Large intestine (tissue), 3 donors: ENCODE data around the gene GALNTL6. TPM values are rescaled to one million over a fixed set of nuclear protein-coding genes. Genes with fewer than 3 reads are reported as not detected.

Experiments used
- DNase-seq, 2 donors: peaks; one replicate each; pipeline versions ENCODE4 v3.0.0 to v3.0.0-alpha.2; 2013
- H3K27ac ChIP-seq: one replicate; pipeline ENCODE4 v1.5.1; 2013; ENCODE audit warnings: low read length
- H3K27me3 ChIP-seq: 2 replicates; pipeline ENCODE4 v1.6.1; 2013; ENCODE audit warnings: low read length; ENCODE audit not compliant: control insufficient read depth, insufficient read depth
- H3K36me3 ChIP-seq: 2 replicates; pipeline ENCODE4 v1.6.1; 2013; ENCODE audit warnings: low read length; ENCODE audit not compliant: control insufficient read depth, insufficient read depth
- H3K4me1 ChIP-seq: one replicate; pipeline ENCODE4 v1.6.1; 2013; ENCODE audit warnings: low read length; ENCODE audit not compliant: control insufficient read depth, insufficient read depth
- H3K4me3 ChIP-seq: one replicate; pipeline ENCODE4 v1.5.1; 2013; ENCODE audit warnings: low read length
- H3K9me3 ChIP-seq: one replicate; pipeline ENCODE4 v1.6.1; 2013; ENCODE audit warnings: mild to moderate bottlenecking, low read depth, low read length, moderate library complexity; ENCODE audit not compliant: control insufficient read depth
- WGBS: methylation state at CpG from one replicate; pipeline ENCODE4 v1.1.5; 2013; ENCODE audit warnings: low lambda C conversion rate; ENCODE audit not compliant: insufficient coverage; 5-methylcytosine and 5-hydroxymethylcytosine counted together
- polyA plus RNA-seq: library from polyadenylated mRNA; unstranded; fragments of 120-200 nt; gene quantifications from one replicate; pipeline ENCODE4 v1.2.1, GENCODE V29; 2013

The GALNTL6 gene
- polyA plus RNA-seq, 1 donor = 0.84 TPM

DNA sequence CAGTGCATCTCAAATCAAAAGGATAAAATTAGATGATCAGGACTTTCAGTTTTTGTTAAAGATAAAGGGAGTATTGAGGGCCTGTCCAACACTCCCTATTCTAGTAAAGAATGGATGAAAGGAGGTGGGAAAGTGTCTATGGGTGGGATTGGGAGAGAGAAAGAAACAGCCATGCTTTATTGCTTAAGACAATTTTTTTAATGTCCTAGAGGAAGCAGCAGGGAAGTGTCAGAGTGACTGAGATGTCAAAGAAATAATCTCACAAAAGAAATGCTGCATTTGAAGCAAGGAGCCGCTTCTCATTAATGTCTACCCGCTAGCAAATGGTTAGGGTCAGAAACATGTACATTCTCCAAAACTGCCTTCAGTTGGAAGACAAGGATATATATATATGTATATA lies 1238.0 kb downstream of the GALNTL6 start:
- no peaks in the 10 kb centered on the region for H3K4me1 ChIP-seq
- H3K9me3 ChIP-seq = no peaks in the 10 kb centered on the region
- no peak overlapping the region for H3K27ac ChIP-seq
- no peaks in the 10 kb centered on the region for H3K36me3 ChIP-seq
- DNase-seq = no peak
- H3K4me3 ChIP-seq = no peak overlapping the region
- WGBS = no CpG with 5 or more reads among the region's 2 CpGs
- H3K27me3 ChIP-seq = no peaks in the 10 kb centered on the region

DNA sequence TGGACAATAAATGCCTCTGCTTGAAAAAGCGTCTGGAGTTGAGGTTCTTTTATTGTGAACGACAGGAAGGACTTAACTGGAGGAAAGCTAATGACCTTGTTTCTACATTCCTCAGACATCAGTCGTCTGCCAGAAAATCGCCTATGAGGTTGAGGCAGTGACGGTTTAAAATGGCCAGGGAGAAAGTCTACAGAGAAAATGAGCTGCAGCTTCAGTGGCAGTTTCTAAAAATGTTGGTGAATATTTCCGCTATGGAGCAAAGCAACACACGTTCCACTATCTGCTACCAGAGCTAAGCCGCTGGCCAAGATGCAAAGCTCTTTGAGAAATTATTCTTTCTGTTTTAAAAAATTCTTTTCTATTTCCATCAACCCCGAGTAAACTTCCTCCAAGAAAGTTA lies 1238.5 kb downstream of the GALNTL6 start:
- H3K27me3 ChIP-seq = no peaks in the 10 kb centered on the region
- no peaks in the 10 kb centered on the region for H3K4me1 ChIP-seq
- no peak overlapping the region for H3K27ac ChIP-seq
- H3K36me3 ChIP-seq = no peaks in the 10 kb centered on the region
- no peak for DNase-seq
- no peak overlapping the region for H3K4me3 ChIP-seq
- no CpG with 5 or more reads among the region's 9 CpGs for WGBS
- no peaks in the 10 kb centered on the region for H3K9me3 ChIP-seq

DNA sequence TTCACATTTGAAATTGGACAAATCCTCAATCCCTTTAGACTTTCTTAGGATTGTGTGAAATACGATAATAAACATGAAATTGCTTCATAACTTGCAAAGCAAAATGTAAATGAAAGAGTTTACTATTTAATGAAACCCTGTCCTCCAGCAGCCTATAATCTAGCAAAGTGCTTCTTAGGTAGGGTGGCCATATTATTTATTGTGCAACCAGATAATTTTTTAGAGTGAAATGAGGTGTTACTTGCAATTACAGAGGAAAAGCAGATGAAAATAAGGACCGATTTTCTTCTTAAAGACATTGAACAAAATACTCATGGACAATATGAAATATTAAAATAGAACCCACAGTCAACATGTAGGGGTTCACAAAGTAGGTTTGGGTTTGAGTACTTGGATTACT lies 1239.2 kb downstream of the GALNTL6 start:
- Histone ChIP-seq H3K27ac (no peak overlapping the region), H3K4me1 (no peaks in the 10 kb centered on the region), H3K9me3 (no peaks in the 10 kb centered on the region), H3K36me3 (no peaks in the 10 kb centered on the region), H3K4me3 (no peak overlapping the region), H3K27me3 (no peaks in the 10 kb centered on the region)
- no peak for DNase-seq
- WGBS = 92% methylated on average over 2 of the region's 2 CpGs

DNA sequence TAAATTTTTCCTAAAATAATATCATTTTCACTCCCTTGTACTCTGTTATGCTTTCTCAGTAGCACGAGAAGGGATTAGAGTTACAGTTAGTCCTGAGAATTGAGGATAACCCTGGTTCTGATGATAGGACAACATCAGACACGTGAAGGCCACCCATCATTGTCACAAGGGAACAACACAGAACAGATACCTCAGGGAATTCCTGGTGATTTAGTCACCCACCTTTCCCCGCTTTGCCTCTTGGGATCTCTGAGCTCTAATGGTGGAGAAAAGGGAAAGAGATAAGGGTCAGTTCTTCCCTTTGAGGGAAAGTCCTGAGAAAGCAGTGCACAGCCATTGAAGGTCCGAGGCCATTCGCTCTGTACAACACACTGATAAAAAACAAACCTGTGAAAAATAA lies 1243.1 kb downstream of the GALNTL6 start:
- no peak for DNase-seq
- no CpG with 5 or more reads among the region's 5 CpGs for WGBS
- Histone ChIP-seq H3K36me3 (no peaks in the 10 kb centered on the region), H3K27me3 (no peaks in the 10 kb centered on the region), H3K9me3 (no peaks in the 10 kb centered on the region), H3K4me3 (no peak overlapping the region), H3K4me1 (no peaks in the 10 kb centered on the region), H3K27ac (no peak overlapping the region)

DNA sequence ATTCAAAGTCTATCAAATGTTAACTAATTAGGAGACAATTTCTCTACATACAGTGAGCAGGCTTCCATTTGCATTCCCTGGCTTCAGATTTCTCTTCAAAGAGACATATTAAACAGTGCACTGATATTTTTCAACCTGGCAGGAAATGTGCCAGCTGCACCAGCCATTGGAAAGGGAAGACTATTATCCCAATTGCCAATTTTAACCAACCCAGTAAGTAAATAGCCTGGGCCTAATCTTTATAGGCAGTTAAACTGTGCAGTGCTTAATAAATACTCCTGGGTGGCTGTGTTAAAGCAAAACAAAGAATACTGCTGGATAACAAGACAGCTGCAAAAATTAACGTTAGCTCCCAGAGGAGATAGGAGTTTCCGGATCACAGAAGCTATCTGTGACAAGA lies 1243.5 kb downstream of the GALNTL6 start:
- no peaks in the 10 kb centered on the region for H3K36me3 ChIP-seq
- H3K27me3 ChIP-seq = no peaks in the 10 kb centered on the region
- no peak overlapping the region for H3K27ac ChIP-seq
- H3K9me3 ChIP-seq = no peaks in the 10 kb centered on the region
- H3K4me1 ChIP-seq = no peaks in the 10 kb centered on the region
- no peak overlapping the region for H3K4me3 ChIP-seq
- WGBS = 40% methylated on average over 1 of the region's 2 CpGs
- DNase-seq = no peak

DNA sequence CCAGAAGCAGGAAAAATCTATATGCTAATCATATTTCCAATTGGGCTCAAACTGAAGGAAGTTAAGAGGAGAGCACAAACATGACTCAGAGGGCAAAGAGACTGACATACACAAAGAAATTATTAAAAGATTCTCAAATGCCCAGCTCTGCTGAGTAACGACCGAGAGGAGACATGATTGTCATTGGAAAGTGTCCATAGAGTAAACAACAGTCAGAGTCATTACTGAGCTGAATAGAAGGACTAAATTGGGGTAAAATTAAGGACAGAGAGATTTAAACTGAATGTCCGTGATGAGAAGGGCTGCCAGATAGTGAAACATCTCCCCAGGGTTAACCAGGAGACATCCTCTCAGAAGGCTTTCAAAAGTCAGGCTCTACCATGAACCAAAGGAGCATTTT lies 1244.2 kb downstream of the GALNTL6 start:
- no peaks in the 10 kb centered on the region for H3K36me3 ChIP-seq
- no peak overlapping the region for H3K4me3 ChIP-seq
- no peaks in the 10 kb centered on the region for H3K27me3 ChIP-seq
- H3K4me1 ChIP-seq = no peaks in the 10 kb centered on the region
- 80% methylated on average over 1 of the region's 3 CpGs for WGBS
- DNase-seq = no peak
- H3K27ac ChIP-seq = no peak overlapping the region
- H3K9me3 ChIP-seq = no peaks in the 10 kb centered on the region

DNA sequence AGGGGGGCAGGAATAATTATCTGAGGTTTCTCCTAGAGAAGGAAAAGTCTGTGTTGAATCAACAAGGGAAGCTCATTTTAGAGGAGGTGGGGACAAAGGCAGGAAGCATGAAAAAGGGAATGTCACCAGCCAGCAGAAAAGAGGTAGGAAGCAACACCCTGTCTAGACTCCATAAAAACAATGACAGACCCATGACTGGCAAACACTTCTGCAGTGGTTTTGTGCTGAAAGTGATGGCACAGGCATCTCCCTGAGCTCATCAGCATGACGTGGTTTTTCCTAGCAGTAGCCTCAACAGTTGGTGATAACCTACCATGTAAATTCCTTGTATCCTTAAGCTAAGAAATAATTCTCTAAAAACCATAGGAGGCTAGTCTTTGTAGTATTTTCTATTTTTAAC lies 1244.7 kb downstream of the GALNTL6 start:
- no peak overlapping the region for H3K27ac ChIP-seq
- no peaks in the 10 kb centered on the region for H3K36me3 ChIP-seq
- H3K27me3 ChIP-seq = no peaks in the 10 kb centered on the region
- no peaks in the 10 kb centered on the region for H3K9me3 ChIP-seq
- no peaks in the 10 kb centered on the region for H3K4me1 ChIP-seq
- DNase-seq = no peak
- H3K4me3 ChIP-seq = no peak overlapping the region
- WGBS = no CpG with 5 or more reads among the region's 1 CpG

DNA sequence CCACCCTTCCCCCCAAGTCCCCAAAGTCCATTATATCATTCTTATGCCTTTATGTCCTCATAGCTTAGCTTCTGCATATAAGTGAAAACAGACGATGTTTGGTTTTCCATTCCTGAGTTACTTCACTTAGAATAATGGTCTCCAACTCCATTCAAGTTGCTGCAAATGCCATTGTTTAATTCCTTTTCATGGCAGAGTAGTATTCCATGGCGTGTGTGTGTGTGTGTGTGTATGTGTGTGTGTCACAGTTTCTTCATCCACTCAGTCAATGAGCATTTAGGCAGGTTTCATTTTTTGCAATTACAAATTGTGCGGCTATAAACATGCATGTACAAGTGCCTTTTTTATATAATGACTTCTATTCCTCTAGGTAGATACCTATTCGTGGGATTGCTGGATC lies 1248.0 kb downstream of the GALNTL6 start:
- no peak overlapping the region for H3K4me3 ChIP-seq
- no peaks in the 10 kb centered on the region for H3K4me1 ChIP-seq
- H3K36me3 ChIP-seq = no peaks in the 10 kb centered on the region
- no peaks in the 10 kb centered on the region for H3K9me3 ChIP-seq
- no peak overlapping the region for H3K27ac ChIP-seq
- 90% methylated on average over 1 of the region's 4 CpGs for WGBS
- H3K27me3 ChIP-seq = no peaks in the 10 kb centered on the region
- no peak for DNase-seq

DNA sequence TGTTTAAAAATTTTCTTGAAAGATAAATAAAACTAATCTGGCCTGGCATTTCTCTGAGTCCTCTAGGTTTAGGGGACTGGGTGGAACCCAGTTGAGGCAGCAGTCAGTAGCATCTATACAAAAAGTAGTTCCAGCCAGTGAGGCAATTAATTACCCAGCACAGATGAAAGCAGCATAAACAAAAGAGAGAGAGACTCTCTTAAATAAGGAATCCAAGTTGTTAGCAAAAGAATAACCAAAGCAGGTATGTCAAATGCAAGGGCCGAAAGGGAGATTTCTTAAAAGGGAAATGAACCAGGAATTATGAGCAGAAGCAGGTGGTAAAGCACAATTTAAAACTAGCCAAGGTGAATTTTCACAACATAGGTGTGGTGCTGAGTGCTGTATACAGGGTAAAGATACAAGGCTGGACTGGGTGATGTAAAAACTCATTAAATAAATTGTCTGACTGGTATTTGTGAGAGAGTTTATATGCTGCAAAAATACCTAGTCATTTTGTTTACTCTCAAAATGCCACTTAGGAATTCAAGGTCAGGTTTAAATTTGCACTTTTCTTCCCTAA lies 1260.8 kb downstream of the GALNTL6 start:
- no peaks in the 10 kb centered on the region for H3K4me1 ChIP-seq
- no peak for DNase-seq
- no peak overlapping the region for H3K27ac ChIP-seq

DNA sequence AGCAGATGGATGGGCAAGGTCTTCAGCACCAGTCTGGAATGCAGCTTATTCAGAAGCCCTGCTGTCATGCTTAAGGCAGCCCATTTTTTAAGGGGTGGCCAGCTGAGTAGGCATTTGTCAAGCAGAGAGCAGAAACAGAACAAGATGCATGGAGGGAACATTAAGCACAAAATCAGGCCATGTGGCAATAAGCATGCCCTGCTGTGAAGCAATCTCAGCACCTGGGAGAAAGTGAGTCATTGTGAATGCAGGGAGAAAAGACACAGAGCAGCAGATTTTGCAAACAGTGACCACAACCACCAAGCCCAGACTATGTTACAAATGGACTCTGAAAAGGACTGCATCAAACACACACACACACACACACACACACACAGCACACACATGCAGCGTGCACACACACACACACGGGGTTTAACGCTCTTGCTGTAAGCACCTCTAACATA lies 1261.3 kb downstream of the GALNTL6 start:
- peaks cover 14% of the 10 kb centered on the region for H3K9me3 ChIP-seq
- H3K4me3 ChIP-seq = no peak overlapping the region
- H3K27me3 ChIP-seq = no peaks in the 10 kb centered on the region
- DNase-seq = no peak
- H3K4me1 ChIP-seq = no peaks in the 10 kb centered on the region
- WGBS = no CpG with 5 or more reads among the region's 3 CpGs
- no peaks in the 10 kb centered on the region for H3K36me3 ChIP-seq
- H3K27ac ChIP-seq = no peak overlapping the region

More for the DNA sequence above, 1260.8 kb downstream of the GALNTL6 start:
- Histone ChIP-seq H3K9me3 (peaks cover 18% of the 10 kb centered on the region), H3K27me3 (no peaks in the 10 kb centered on the region), H3K36me3 (no peaks in the 10 kb centered on the region), H3K4me3 (no peak overlapping the region)
- 60% methylated on average over 1 of the region's 1 CpG for WGBS

DNA sequence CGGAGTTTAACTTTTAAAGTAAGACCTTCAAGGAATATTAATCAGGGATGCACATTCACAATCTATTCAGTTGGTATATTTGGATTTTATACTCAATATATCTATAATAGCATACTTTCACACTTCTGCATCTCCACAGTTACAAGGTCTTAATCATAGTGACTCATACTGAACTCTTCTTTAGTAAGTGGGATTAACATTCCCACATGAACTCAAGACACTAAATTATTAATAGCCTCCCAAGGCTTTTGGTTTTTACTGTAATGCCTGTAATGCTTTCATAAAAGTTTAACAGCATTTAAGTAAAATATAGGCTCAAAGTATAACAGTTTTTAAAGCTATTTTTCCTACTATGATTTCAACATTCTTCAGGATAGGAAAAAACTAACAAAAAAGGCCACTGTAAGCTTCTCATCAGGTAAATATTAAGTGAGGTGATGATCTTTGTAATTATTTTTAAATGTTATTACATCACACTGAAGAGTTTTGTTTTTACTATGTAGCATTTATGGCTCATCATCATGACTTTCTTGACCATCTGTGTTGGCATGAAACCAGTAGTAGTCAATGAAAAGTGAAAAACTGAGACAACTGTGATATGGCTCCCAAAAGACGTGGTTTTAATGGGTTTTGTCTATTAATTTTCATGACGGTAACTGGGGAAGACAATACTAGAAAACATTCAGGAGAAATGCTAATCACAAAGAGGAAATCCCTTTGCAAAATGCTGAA lies 1263.9 kb downstream of the GALNTL6 start:
- H3K36me3 ChIP-seq = no peaks in the 10 kb centered on the region
- 80% methylated on average over 1 of the region's 3 CpGs for WGBS
- no peaks in the 10 kb centered on the region for H3K9me3 ChIP-seq
- no peak overlapping the region for H3K4me3 ChIP-seq
- H3K4me1 ChIP-seq = no peaks in the 10 kb centered on the region
- no peak overlapping the region for H3K27ac ChIP-seq
- H3K27me3 ChIP-seq = no peaks in the 10 kb centered on the region
- no peak for DNase-seq
